ENCODE measurements around the gene HMGXB3.
"Not testable (repeated sequence)": the region's sequence is repeated elsewhere in the genome, so short reads cannot be mapped to it uniquely, and the experiment has no call there.

Gene HMGXB3

GRCh38 chr5:150021491-150022157 is 21.1 kb downstream of the HMGXB3 start:
- Histone ChIP-seq H3K4me1 (ENCODE audit: control insufficient read depth, insufficient read depth, low read length) (no peaks in the 10 kb centered on the region), H3K9me3 (ENCODE audit: control insufficient read depth, low read length) (no peaks in the 10 kb centered on the region), H3K36me3 (ENCODE audit: control insufficient read depth, insufficient read depth, low read length) (peaks cover 40% of the 10 kb centered on the region), H3K27ac (ENCODE audit: insufficient read depth, low read depth, low read length, poor library complexity, severe bottlenecking) (no peak overlapping the region), H3K4me3 (ENCODE audit: insufficient read depth, low read depth, low read length) (no peak overlapping the region), H3K27me3 (ENCODE audit: control insufficient read depth, insufficient read depth, low read length, poor library complexity, severe bottlenecking) (no peaks in the 10 kb centered on the region)
- 52 to 71% methylated on average over 9 to 13 of the region's 13 CpGs for WGBS, 2 experiments

DNA sequence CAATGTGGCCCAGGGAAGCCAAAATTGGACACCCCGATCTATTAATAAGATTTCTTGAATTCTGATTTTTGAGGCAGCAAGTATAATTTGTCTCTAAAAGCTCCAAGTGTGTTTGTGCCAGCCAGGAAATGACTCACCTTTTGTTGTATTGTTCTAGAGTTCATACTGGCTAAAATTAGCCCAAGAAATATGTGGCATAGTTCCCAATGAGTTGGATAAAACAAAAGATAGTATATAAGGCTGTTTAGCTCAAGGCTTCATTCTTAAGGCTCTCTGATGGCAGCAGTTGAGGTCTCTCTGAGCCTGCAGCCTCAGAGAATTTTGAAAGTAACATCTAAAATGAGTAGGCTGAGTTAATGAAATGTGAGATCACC is 21.6 kb downstream of the HMGXB3 start:
- no peaks in the 10 kb centered on the region for H3K27me3 ChIP-seq (ENCODE audit: control insufficient read depth, insufficient read depth, low read length, poor library complexity, severe bottlenecking)
- H3K27ac ChIP-seq (ENCODE audit: insufficient read depth, low read depth, low read length, poor library complexity, severe bottlenecking) = no peak overlapping the region
- peaks cover 40% of the 10 kb centered on the region for H3K36me3 ChIP-seq (ENCODE audit: control insufficient read depth, insufficient read depth, low read length)
- H3K4me3 ChIP-seq (ENCODE audit: insufficient read depth, low read depth, low read length) = no peak overlapping the region
- H3K4me1 ChIP-seq (ENCODE audit: control insufficient read depth, insufficient read depth, low read length) = no peaks in the 10 kb centered on the region
- no peaks in the 10 kb centered on the region for H3K9me3 ChIP-seq (ENCODE audit: control insufficient read depth, low read length)
- 93 to 98% methylated on average over 1 of the region's 1 CpG for whole genome bisulfite sequencing, 2 experiments

GRCh38 chr5:150022681-150023080 is 22.1 kb downstream of the HMGXB3 start:
- no peak overlapping the region for H3K27ac ChIP-seq (ENCODE audit: insufficient read depth, low read depth, low read length, poor library complexity, severe bottlenecking)
- no peaks in the 10 kb centered on the region for H3K9me3 ChIP-seq (ENCODE audit: control insufficient read depth, low read length)
- no peaks in the 10 kb centered on the region for H3K4me1 ChIP-seq (ENCODE audit: control insufficient read depth, insufficient read depth, low read length)
- no peak overlapping the region for H3K4me3 ChIP-seq (ENCODE audit: insufficient read depth, low read depth, low read length)
- no peaks in the 10 kb centered on the region for H3K27me3 ChIP-seq (ENCODE audit: control insufficient read depth, insufficient read depth, low read length, poor library complexity, severe bottlenecking)
- 95 to 97% methylated on average over 2 of the region's 2 CpGs for WGBS, 2 experiments
- H3K36me3 ChIP-seq (ENCODE audit: control insufficient read depth, insufficient read depth, low read length) = peaks cover 39% of the 10 kb centered on the region

GRCh38 chr5:150023136-150023535 is 22.6 kb downstream of the HMGXB3 start:
- Histone ChIP-seq H3K36me3 (ENCODE audit: control insufficient read depth, insufficient read depth, low read length) (peaks cover 36% of the 10 kb centered on the region), H3K27ac (ENCODE audit: insufficient read depth, low read depth, low read length, poor library complexity, severe bottlenecking) (no peak overlapping the region), H3K9me3 (ENCODE audit: control insufficient read depth, low read length) (no peaks in the 10 kb centered on the region), H3K27me3 (ENCODE audit: control insufficient read depth, insufficient read depth, low read length, poor library complexity, severe bottlenecking) (no peaks in the 10 kb centered on the region), H3K4me3 (ENCODE audit: insufficient read depth, low read depth, low read length) (no peak overlapping the region), H3K4me1 (ENCODE audit: control insufficient read depth, insufficient read depth, low read length) (no peaks in the 10 kb centered on the region)
- 97 to 100% methylated on average over 1 of the region's 1 CpG for WGBS, 2 experiments

DNA sequence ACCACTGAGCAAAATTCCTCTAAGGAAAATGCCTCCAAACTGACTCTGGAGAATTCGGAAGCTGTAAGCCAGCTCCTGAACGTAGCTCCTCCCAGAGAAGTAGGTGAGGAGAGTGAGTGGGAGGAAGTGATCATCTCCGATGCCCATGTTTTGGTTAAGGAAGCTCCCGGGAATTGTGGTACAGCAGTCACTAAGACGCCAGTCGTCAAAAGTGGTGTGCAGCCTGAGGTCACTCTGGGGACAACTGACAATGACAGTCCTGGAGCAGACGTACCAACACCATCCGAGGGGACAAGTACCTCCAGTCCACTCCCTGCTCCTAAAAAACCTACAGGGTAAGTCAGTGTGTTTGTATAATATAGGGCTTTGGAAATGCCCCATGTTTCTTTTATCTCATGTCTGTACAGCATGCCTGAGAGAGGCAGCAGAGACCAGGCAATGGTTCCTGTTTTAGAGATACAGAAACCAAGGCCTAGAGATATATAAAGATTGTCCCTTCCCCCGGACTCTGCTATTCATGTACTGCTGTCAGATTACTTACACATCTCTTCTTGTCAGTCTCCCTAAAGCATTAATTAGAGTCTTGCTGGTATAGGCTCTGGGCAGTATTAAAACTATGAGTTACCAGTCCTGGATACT is 23.9 kb downstream of the HMGXB3 start:
- peaks cover 29% of the 10 kb centered on the region for H3K36me3 ChIP-seq (ENCODE audit: control insufficient read depth, insufficient read depth, low read length)
- no peaks in the 10 kb centered on the region for H3K27me3 ChIP-seq (ENCODE audit: control insufficient read depth, insufficient read depth, low read length, poor library complexity, severe bottlenecking)
- no peaks in the 10 kb centered on the region for H3K4me1 ChIP-seq (ENCODE audit: control insufficient read depth, insufficient read depth, low read length)
- no peaks in the 10 kb centered on the region for H3K9me3 ChIP-seq (ENCODE audit: control insufficient read depth, low read length)
- no peak overlapping the region for H3K4me3 ChIP-seq (ENCODE audit: insufficient read depth, low read depth, low read length)
- no peak overlapping the region for H3K27ac ChIP-seq (ENCODE audit: insufficient read depth, low read depth, low read length, poor library complexity, severe bottlenecking)
- WGBS, 2 experiments = 95 to 96% methylated on average over 9 of the region's 9 CpGs

DNA sequence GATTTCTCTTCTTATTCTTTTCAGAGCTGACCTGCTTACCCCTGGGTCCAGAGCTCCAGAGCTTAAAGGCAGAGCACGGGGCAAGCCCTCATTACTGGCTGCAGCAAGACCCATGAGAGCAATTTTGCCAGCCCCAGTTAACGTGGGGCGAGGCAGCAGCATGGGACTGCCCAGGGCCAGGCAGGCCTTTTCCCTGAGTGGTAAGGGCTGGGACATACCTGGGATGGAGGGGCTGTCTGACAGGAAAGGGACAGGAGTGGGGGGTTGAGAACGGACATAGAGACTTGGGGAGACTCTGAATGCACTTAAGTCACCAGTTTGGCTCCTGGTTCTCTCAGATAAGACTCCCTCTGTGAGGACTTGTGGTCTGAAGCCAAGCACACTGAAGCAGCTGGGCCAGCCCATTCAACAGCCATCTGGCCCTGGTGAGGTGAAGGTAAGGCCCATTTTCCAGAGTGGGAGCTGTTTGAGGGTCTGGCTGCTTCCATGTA is 26.2 kb downstream of the HMGXB3 start:
- WGBS, 2 experiments = 95 to 96% methylated on average over 4 of the region's 4 CpGs
- Histone ChIP-seq H3K4me1 (ENCODE audit: control insufficient read depth, insufficient read depth, low read length) (no peaks in the 10 kb centered on the region), H3K36me3 (ENCODE audit: control insufficient read depth, insufficient read depth, low read length) (peaks cover 40% of the 10 kb centered on the region), H3K9me3 (ENCODE audit: control insufficient read depth, low read length) (no peaks in the 10 kb centered on the region), H3K27ac (ENCODE audit: insufficient read depth, low read depth, low read length, poor library complexity, severe bottlenecking) (no peak overlapping the region), H3K4me3 (ENCODE audit: insufficient read depth, low read depth, low read length) (no peak overlapping the region), H3K27me3 (ENCODE audit: control insufficient read depth, insufficient read depth, low read length, poor library complexity, severe bottlenecking) (no peaks in the 10 kb centered on the region)

- H3K36me3 ChIP-seq (ENCODE audit: control insufficient read depth, insufficient read depth, low read length) = peaks cover 38% of the 10 kb centered on the region
- not testable (repeated sequence) for H3K27ac ChIP-seq (ENCODE audit: insufficient read depth, low read depth, low read length, poor library complexity, severe bottlenecking); H3K9me3 ChIP-seq (ENCODE audit: control insufficient read depth, low read length); H3K4me1 ChIP-seq (ENCODE audit: control insufficient read depth, insufficient read depth, low read length); H3K27me3 ChIP-seq (ENCODE audit: control insufficient read depth, insufficient read depth, low read length, poor library complexity, severe bottlenecking); H3K4me3 ChIP-seq (ENCODE audit: insufficient read depth, low read depth, low read length)
- no CpG with 5 or more reads among the region's 1 CpG for WGBS, 2 experiments
Measured at GRCh38 chr5:150028047-150028446, 27.5 kb downstream of the HMGXB3 start.

DNA sequence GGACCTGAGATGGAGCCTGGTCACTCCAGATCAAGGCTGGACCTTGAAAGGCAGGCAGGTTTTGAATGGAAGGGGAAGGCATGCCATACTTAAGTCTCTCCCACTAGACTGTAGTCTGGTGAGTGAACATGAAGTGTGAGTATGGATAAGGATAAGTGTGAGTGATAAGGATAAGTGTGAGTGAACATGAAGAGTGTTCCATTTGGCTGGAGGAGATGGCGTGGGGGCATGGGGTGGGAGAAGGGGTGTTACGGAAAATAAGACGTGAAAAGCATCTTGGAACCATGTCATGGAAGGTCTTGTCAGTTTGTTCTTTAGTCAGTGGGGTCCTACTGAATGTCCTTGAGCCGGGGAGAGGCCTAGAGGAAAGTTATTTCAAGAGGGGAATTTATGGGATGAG is 32.8 kb downstream of the HMGXB3 start:
- Histone ChIP-seq H3K27ac (ENCODE audit: insufficient read depth, low read depth, low read length, poor library complexity, severe bottlenecking) (no peak overlapping the region), H3K36me3 (ENCODE audit: control insufficient read depth, insufficient read depth, low read length) (peaks cover 49% of the 10 kb centered on the region)
- 95 to 97% methylated on average over 4 of the region's 4 CpGs for WGBS, 2 experiments

GRCh38 chr5:150034662-150035061 is 34.1 kb downstream of the HMGXB3 start:
- Histone ChIP-seq H3K9me3 (ENCODE audit: control insufficient read depth, low read length) (no peaks in the 10 kb centered on the region), H3K4me3 (ENCODE audit: insufficient read depth, low read depth, low read length) (no peak overlapping the region), H3K27me3 (ENCODE audit: control insufficient read depth, insufficient read depth, low read length, poor library complexity, severe bottlenecking) (no peaks in the 10 kb centered on the region), H3K36me3 (ENCODE audit: control insufficient read depth, insufficient read depth, low read length) (peaks cover 49% of the 10 kb centered on the region), H3K27ac (ENCODE audit: insufficient read depth, low read depth, low read length, poor library complexity, severe bottlenecking) (no peak overlapping the region), H3K4me1 (ENCODE audit: control insufficient read depth, insufficient read depth, low read length) (no peaks in the 10 kb centered on the region)
- 91 to 93% methylated on average over 4 of the region's 4 CpGs for WGBS, 2 experiments

More for the DNA sequence above, 32.8 kb downstream of the HMGXB3 start:
- H3K27me3 ChIP-seq (ENCODE audit: control insufficient read depth, insufficient read depth, low read length, poor library complexity, severe bottlenecking) = no peaks in the 10 kb centered on the region
- H3K4me3 ChIP-seq (ENCODE audit: insufficient read depth, low read depth, low read length) = no peak overlapping the region
- no peaks in the 10 kb centered on the region for H3K9me3 ChIP-seq (ENCODE audit: control insufficient read depth, low read length)
- no peaks in the 10 kb centered on the region for H3K4me1 ChIP-seq (ENCODE audit: control insufficient read depth, insufficient read depth, low read length)

GRCh38 chr5:150035139-150035895 is 34.8 kb downstream of the HMGXB3 start:
- Histone ChIP-seq H3K27me3 (ENCODE audit: control insufficient read depth, insufficient read depth, low read length, poor library complexity, severe bottlenecking) (no peaks in the 10 kb centered on the region), H3K4me1 (ENCODE audit: control insufficient read depth, insufficient read depth, low read length) (no peaks in the 10 kb centered on the region), H3K4me3 (ENCODE audit: insufficient read depth, low read depth, low read length) (no peak overlapping the region), H3K27ac (ENCODE audit: insufficient read depth, low read depth, low read length, poor library complexity, severe bottlenecking) (no peak overlapping the region), H3K36me3 (ENCODE audit: control insufficient read depth, insufficient read depth, low read length) (peaks cover 48% of the 10 kb centered on the region), H3K9me3 (ENCODE audit: control insufficient read depth, low read length) (no peaks in the 10 kb centered on the region)
- WGBS, 2 experiments = 89 to 91% methylated on average over 7 of the region's 7 CpGs

Data from ectodermal cell (in vitro differentiated cells).